GM19328 (cell line): ENCODE data around the gene CDC5L.

ENCODE experiments used
- ATAC-seq: cut with Tn5 transposase; IDR thresholded peaks from one replicate; pipeline ENCODE4 v1.9.1; 2021; ENCODE audit warnings: mild to moderate bottlenecking, moderate library complexity; ENCODE audit not compliant: unreplicated experiment

CDC5L gene

GRCh38 chr6:44410363-44410762, 22.9 kb downstream of the CDC5L start:
- ATAC-seq: no peak

GRCh38 chr6:44411141-44411540, 23.6 kb downstream of the CDC5L start:
- ATAC-seq: no peak

- no peak for ATAC-seq
These were observed 27.9 kb downstream of the CDC5L start for GRCh38 chr6:44415449-44415848.

- ATAC-seq: no peak
These were observed 28.5 kb downstream of the CDC5L start for GRCh38 chr6:44415873-44416502.

- ATAC-seq: no peak
These were observed 35.0 kb downstream of the CDC5L start for GRCh38 chr6:44422531-44422930.

- ATAC-seq: no peak
These were observed 35.8 kb downstream of the CDC5L start for GRCh38 chr6:44423306-44423705.

- no peak for ATAC-seq
These were observed 38.4 kb downstream of the CDC5L start for GRCh38 chr6:44425951-44426350.

GRCh38 chr6:44428682-44429081, 41.2 kb downstream of the CDC5L start:
- ATAC-seq: no peak

GRCh38 chr6:44430326-44430725, 42.8 kb downstream of the CDC5L start:
- ATAC-seq: no peak

GRCh38 chr6:44431118-44431725, 43.7 kb downstream of the CDC5L start:
- ATAC-seq: no peak

GRCh38 chr6:44432227-44432626, 44.7 kb downstream of the CDC5L start:
- no peak for ATAC-seq

GRCh38 chr6:44432726-44433125, 45.2 kb downstream of the CDC5L start:
- ATAC-seq: no peak

GRCh38 chr6:44435500-44435899, 48.0 kb downstream of the CDC5L start:
- ATAC-seq: no peak

- no peak for ATAC-seq
These were observed 51.3 kb downstream of the CDC5L start for GRCh38 chr6:44438827-44439226.

GRCh38 chr6:44439270-44440045, 52.0 kb downstream of the CDC5L start:
- ATAC-seq: no peak

GRCh38 chr6:44441091-44441855, 53.8 kb downstream of the CDC5L start:
- no peak for ATAC-seq

GRCh38 chr6:44442236-44442635, 54.7 kb downstream of the CDC5L start:
- ATAC-seq: no peak

GRCh38 chr6:44442833-44443444, 55.4 kb downstream of the CDC5L start:
- no peak for ATAC-seq

GRCh38 chr6:44444853-44445252, 57.3 kb downstream of the CDC5L start:
- ATAC-seq: no peak

- ATAC-seq: no peak
These were observed 59.3 kb downstream of the CDC5L start for GRCh38 chr6:44446626-44447300.
